ENCODE data around the gene CSF2RB.

CSF2RB gene

GRCh38 chr22:36892292-36892691, 21.1 kb upstream of the CSF2RB start:
- DNase-seq: no peak

DNA sequence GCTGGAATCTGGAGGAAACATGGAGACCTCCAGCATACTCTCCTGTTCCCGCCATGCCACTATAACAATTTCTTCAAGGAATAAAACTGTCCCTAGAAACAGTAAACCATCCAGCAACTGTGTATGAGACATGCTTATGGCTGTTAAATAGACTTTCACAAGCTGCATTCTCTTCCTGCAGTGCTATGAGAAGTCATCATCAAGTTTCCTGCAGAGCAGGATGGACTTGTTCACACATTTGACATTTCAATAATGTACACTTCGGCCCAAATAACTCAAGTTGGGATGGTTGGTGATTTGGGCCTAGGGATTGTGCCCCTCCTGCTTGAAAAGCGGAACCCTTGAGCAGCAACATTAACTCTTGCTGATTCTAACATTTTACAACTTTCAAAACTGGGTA, 20.2 kb upstream of the CSF2RB start:
- no peak for DNase-seq

DNA sequence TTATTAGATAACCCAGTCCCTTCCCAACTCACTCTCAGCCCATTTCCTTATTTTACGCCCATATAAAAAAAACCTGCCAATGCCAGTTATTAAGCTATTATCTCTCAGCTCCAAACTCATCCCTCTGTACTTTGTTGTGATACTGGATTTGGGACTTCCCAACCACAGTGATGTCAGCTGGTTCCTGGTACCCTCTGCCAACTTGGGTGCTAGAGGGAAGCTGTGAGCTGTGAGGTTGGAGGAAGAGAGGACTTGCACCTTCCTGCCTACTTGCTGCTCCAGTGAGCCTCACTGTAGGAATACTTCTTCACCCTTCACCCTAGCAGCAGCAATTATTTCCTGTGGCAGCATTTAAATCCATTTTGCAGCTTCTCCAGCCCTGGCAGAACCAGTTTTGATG, 19.2 kb upstream of the CSF2RB start:
- no peak for DNase-seq

DNA sequence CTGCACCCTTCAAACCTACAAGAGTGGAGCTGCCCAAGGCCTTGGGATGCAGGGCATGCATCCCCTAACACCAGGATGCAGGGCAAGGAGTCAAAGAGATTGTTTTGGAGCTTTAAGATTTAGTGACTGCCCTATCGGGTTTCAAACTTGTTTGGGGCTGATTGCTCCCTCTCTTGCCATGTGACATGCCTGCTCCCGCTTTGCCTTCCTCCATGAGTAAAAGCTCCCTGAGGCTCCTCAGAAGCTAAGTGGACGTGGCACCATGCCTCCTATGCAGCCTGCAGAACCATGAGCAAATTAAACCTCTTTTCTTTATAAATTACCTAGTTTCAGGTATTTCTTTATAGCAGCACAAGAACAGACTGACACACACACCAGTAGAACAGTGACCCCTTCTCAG, 15.8 kb upstream of the CSF2RB start:
- DNase-seq: no peak

DNA sequence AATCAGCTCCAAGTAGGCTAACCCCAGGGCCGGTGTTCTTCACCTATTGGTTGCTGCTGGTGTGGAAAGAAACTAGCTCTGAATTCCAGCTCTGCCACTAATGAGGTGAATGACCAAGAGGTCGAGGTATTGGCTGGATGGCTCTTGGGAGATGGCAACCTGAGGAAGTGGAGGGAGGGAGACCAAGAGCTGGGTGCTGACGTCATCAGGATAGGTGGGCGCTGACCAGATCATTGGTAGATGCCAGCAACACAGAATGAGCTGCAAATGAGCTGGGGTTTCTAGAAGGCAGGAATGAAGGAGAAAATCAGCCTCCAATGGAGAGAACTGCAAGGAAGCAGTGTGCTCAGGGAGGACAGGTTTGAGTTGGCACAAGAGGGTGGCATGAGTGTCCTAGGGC, 14.7 kb upstream of the CSF2RB start:
- DNase-seq: no peak

DNA sequence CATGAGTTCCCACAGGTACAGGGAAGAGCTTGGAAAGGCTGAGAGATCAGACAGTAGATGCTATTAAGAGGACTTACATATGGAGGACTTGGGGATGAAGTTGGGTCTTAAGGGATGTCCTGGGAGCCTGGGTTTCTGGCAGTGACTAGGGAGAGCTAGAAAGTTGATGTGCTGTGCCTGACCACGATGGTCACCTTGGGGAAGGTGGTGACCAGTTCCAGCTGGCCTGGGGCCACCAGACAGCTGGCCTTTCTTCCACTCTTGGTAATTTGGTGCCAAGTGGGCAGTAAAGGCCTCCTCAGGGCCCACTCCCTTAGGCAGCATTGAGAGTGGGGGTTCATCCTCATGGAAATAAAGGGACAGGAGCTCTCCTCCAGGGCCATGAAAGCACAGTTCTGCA, 13.9 kb upstream of the CSF2RB start:
- no peak for DNase-seq

DNA sequence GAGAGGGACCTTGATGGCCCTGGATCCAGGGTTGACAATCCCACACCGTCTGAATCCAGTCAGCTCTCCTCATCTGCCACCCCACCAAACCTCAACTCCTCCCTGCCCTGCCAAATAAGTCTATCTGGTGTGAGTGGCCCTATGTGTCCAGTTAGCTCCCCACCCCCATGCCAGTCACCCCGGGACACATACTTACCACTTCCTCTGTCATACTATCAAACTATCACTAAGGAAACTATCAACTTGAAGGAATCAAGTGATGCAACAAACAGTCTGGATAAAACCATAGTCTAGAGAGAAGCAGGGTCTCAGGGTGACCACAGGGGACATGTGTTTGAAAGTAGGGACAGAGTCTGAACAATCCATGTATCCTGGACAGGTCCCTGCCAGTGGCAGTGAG, 13.2 kb upstream of the CSF2RB start:
- no peak for DNase-seq

- DNase-seq: no peak
Observed at GRCh38 chr22:36900880-36901279, 12.5 kb upstream of the CSF2RB start.

DNA sequence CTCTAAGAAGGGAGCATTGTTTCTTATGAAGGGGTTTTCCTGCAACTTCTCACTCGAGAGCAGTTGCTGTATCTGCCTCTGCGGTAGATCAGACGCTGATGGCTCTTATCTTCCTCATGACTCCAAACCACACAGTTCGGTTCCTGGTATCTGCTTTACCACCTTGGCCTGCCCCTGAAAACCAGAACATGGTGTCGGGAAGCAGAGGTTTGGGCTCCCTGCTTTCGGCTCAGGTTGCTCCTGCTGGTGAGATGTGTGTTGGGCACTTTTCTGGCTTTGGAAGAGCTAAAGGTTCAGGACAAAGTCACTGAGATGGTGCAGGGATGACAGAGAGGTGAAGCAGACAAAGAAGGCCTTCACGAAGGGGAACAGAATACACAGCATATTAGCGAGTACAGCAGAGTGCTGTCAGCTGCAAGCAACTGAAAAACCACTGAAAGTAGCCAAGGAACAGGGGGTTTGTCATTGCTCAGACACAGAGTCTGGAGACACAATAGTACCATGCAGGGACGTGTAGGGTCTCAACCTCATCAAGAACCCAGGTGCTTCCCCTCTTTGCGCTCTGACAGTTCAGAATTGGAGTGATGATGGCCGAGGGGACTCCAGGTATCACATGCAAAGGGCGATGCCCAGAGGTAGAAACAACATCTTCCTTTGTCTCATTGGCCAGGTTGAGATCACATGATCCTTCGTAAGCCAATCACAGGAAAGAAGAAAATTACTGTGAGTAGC, 11.9 kb upstream of the CSF2RB start:
- no peak for DNase-seq

GRCh38 chr22:36902143-36902926, 11.1 kb upstream of the CSF2RB start:
- DNase-seq: no peak

- DNase-seq: no peak
Observed at GRCh38 chr22:36904260-36904880, 9.1 kb upstream of the CSF2RB start.

DNA sequence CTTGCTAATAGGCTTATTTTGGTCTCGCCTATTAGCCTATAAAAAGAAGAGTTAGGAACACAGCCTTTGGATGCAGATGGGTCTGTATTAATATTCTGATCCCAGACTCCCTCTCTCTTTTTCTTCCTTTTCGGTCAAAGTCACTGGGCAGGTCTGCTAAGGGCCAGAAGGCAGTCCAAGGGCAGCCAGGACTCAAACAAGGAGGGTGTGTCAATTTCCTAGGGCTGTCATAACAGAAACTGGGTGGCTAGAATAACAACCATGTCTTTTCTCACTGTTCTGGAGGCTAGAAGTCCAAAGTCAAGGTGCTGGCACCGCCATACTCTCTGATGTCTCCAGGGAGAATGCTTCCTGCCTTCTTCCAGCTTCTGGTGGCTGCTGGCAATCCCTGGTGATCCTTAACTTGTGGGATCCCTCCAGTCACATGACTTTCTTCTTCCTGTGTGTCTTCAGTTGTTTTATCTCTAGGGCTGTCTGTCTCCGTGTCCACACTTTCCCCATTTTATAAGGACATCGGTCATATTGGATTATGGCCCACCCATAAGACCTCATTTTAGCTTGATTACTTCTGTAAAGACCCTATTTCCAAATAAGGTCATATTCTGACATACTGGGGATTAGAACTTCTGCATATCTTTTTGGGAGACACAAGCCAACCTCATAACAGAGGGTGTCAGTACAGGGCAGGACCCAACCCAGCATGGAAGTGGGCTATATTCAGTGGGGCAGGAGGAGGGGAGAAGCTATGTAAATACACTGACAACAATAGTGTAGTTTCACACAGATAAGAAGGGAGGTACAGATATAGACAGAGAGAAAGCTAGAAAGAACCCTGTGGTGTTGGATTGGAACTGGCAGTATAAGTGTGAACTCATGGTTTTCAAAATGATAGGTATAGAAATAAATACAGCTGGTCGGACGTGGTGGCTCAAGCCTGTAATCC, 5.9 kb upstream of the CSF2RB start:
- DNase-seq: no peak

DNA sequence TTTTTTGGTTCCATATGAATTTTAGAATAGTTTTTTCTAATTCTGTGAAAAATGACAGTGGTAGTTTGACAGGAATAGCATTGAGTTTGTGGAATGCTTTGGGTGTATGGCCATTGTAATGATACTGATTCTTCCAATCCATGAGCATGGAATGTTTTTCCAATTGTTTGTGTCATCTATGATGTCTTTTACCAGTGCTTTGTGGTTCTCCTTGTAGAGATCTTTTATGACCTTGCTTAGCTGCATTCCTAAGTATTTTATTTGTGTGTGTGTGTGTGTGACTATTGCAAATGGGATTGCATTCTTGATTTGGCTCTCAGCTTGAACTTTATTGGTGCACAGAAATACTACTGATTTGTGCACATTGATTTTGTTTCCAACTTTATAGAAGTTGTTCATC, 3.0 kb upstream of the CSF2RB start:
- no peak for DNase-seq

DNA sequence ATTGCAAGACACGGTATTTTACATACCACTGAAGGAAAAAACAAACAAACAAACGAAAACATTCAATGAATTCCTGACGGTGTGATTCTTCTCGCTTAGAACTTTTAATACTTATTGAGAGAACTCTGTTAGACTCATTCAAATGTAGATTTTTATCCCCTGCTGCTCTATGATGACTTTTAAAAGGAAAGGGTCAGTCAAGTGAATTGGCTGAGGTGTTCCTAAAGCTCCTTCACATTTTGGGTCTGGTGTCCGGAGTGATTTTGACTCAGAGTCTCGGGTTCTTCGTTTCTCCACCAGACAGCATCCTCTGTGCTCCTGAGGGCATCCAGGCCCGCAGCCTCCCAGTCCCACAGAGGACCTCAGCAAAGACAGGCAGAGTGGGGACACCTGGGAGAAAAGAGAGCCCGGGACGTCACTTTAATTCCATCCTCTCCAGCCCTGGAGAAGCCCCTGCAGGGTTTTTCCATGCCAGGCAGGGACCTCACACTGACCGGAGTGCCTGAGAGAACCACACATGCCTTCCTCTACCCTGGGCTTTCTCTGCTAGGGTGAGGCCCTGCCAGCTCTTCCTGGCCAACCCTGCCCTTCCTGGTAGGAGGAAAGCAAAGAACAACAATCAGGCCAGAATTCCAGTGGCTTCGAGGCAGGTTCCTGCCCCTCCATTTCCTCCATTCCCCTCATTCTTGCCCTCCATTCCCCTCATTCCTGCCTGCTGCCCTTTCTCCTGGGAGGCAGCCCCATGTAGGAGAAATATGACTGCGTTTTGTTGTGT, 1.4 kb upstream of the CSF2RB start:
- DNase-seq: no peak

DNA sequence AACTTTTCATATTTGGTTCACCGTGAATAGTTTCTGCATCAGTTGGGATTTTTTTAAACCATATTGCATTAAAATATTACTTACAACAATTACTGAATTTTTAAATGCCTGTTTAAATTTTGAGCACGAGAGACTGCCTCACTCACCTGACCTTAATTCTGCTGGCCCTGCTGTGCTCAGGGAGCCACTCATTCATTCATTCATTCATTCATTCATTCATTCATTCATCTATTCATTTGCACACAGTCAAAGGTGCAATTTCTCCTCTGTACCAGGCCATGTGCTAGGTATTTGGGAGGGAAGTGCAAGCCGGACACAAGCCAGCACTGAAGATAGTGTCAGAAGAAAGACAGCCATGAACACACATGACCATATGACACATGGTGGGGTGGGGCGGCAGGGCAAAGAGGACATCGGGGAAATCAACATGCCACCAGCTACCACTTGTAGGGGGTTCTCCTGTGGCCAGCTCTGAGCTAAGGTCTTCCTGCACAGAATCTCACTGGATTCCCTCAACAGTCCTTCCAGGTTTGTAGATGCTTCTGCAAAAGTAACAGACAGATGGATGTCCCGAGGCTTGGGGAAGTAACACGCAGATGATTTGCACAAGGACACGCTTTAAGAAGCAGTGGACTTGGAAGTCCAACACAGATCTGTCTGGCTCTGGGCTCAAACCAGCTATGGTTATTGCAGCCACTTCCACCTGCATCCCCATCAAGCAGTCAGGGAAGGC, 568 bp upstream of the CSF2RB start:
- DNase-seq: no peak

GRCh38 chr22:36914390-36914752, 943 bp downstream of the CSF2RB start:
- no peak for DNase-seq

DNA sequence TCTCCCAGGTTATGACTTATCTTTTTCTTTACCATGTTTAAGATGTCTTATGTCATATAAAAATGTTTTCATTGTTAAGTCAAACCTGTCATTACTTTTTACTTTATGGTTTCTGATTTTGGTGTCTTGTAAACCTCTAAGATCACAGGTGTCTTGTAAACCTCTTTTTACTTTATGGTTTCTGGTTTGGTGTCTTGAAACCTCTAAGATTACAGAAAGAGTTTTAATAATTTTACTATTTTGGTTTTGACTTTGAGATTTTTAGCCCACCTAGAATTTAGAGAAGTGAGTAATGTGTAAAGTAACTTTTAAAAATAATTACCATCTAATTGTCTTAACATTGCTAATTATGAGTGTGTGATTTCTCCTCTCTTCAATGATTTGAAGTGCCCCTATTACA, 2.6 kb downstream of the CSF2RB start:
- no peak for DNase-seq

GRCh38 chr22:36918586-36919284, 5.3 kb downstream of the CSF2RB start:
- DNase-seq: no peak

DNA sequence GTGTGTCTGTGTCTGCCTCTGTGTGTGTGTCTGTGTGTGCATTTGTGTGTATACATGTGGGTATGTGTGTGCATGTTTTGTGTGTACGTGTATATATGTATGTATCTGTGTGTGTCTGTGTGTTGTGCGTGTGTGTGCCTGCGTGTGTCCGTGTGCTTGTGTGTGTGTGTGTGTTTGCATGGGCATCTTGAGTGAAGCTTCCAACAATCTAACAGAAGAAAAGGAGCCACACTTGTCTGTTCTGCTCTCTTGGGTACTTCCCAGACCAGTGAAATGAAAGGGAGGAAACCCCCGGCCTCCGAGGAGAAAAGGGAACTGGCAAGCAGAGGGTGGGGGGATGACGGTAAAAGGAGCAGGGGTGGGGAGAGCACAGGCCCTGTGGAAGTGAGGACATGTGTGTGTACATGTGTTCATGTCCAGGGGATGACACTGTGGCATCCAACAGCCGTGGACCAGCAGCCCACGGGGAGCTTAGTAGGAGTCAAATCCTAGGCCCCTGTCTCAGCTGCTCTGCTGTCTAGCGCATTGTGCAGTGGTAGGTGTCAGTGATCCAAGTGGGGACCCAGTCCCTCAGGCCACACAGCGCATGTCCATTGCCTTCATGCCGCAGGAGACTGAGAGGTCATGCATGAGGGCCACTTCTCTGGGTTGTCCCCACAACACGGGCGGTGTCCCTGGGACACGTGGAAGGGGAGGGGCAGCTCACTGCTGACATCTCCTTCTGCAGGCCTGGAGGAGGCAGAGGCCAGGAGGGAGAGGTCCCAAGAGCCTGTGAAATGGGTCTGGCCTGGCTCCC, 8.1 kb downstream of the CSF2RB start:
- no peak for DNase-seq

DNA sequence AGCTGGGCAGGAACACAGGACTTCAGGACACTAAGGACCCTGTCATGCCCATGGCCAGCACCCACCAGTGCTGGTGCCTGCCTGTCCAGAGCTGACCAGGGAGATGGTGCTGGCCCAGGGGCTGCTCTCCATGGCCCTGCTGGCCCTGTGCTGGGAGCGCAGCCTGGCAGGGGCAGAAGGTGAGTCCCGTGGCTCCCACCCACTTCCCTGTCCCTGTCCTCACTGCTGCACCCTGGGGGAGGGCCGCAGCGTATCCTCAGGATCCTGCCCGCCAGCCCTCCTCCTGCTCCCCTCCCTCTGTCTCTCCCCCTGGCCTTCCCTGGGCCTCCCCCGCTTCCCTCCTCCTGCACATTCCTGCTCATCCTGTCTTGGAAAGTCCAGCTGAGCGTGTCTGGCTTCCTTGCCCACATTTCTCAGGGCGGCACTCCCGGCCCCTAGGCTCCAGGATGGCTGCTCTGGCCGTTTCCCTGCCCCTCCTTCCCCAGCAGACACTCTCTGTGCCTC, 8.7 kb downstream of the CSF2RB start:
- DNase-seq: no peak

All from activated CD4-positive, alpha-beta T cell treated with anti-CD3 and anti-CD28 coated beads, Interleukin-2, amount 50 U/mL, for 4 hours (primary cell).